Type B pancreatic cell (in vitro differentiated cells): ENCODE results near the gene SLC10A1. TPM values are rescaled to one million over a fixed set of nuclear protein-coding genes. Genes with fewer than 3 reads are reported as not detected.

Source experiments
- DNase-seq: peaks from one replicate; pipeline ENCODE4 v3.0.0; 2021; ENCODE audit warnings: mixed read lengths; ENCODE audit not compliant: unreplicated experiment; ENCODE audit errors: extremely low spot score
- H3K27ac Mint-ChIP-seq: 2 replicates; pipeline ENCODE4 v1.8.0; 2021; ENCODE audit warnings: mild to moderate bottlenecking, mixed read lengths
- H3K27me3 Mint-ChIP-seq: 2 replicates; pipeline ENCODE4 v1.8.0; 2021; ENCODE audit warnings: mixed read lengths
- H3K36me3 Mint-ChIP-seq: 2 replicates; pipeline ENCODE4 v1.8.0; 2021; ENCODE audit warnings: mixed read lengths
- H3K4me1 Mint-ChIP-seq: one replicate; pipeline ENCODE4 v1.8.0; 2021; ENCODE audit warnings: mixed read lengths; ENCODE audit not compliant: unreplicated experiment
- H3K4me3 Mint-ChIP-seq: 2 replicates; pipeline ENCODE4 v1.8.0; 2021; ENCODE audit warnings: mild to moderate bottlenecking, mixed read lengths
- H3K9me3 Mint-ChIP-seq: 2 replicates; pipeline ENCODE4 v1.8.0; 2021; ENCODE audit warnings: mixed read lengths
- CTCF ChIP-seq: fragments of 200-600 bp; sonication (generic); conservative IDR thresholded peaks from 2 replicates; pipeline ENCODE4 v1.5.0; 2021; ENCODE audit warnings: antibody characterized with exemption, mild to moderate bottlenecking
- total RNA-seq: library from RNA; stranded (reverse); gene quantifications from 2 replicates; pipeline ENCODE4 v1.2.1, GENCODE V29; 2021; ENCODE audit warnings: low replicate concordance

SLC10A1 gene
- total RNA-seq, 1 donor from 2014 or later = not detected

- DNase-seq = peak; percentile 10
- Mint-ChIP-seq H3K27me3 (no peaks in the 10 kb centered on the region), H3K27ac (peak overlapping the region; percentile 55), H3K36me3 (peaks cover 70% of the 10 kb centered on the region), H3K4me1 (peaks cover 3% of the 10 kb centered on the region), H3K9me3 (no peaks in the 10 kb centered on the region), H3K4me3 (no peak overlapping the region)
- no peak for TF ChIP-seq CTCF
Measured at GRCh38 chr14:69773571-69774276, 23.3 kb downstream of the SLC10A1 start.

- peaks cover 2% of the 10 kb centered on the region for H3K27me3 Mint-ChIP-seq
- peaks cover 84% of the 10 kb centered on the region for H3K36me3 Mint-ChIP-seq
- TF ChIP-seq CTCF = no peak
- peaks cover 14% of the 10 kb centered on the region for H3K4me1 Mint-ChIP-seq
- no peak for DNase-seq
- H3K4me3 Mint-ChIP-seq = peak overlapping the region; percentile 14
- H3K9me3 Mint-ChIP-seq = no peaks in the 10 kb centered on the region
- H3K27ac Mint-ChIP-seq = peak overlapping the region; percentile 72
Measured at GRCh38 chr14:69772082-69773017, 24.7 kb downstream of the SLC10A1 start.

GRCh38 chr14:69771136-69771535, 25.9 kb downstream of the SLC10A1 start:
- Mint-ChIP-seq H3K27me3 (peaks cover 3% of the 10 kb centered on the region), H3K9me3 (no peaks in the 10 kb centered on the region), H3K36me3 (peaks cover 74% of the 10 kb centered on the region), H3K4me3 (no peak overlapping the region), H3K27ac (peak overlapping the region; percentile 47), H3K4me1 (peaks cover 20% of the 10 kb centered on the region)
- TF ChIP-seq CTCF = no peak
- no peak for DNase-seq

GRCh38 chr14:69770559-69770958, 26.5 kb downstream of the SLC10A1 start:
- H3K27ac Mint-ChIP-seq = peak overlapping the region; percentile 47

GRCh38 chr14:69769623-69770022, 27.4 kb downstream of the SLC10A1 start:
- H3K36me3 Mint-ChIP-seq = peaks cover 63% of the 10 kb centered on the region
- H3K27ac Mint-ChIP-seq = peak overlapping the region; percentile 47
- H3K4me1 Mint-ChIP-seq = peaks cover 24% of the 10 kb centered on the region
- no peak for TF ChIP-seq CTCF
- peak overlapping the region; percentile 75 for H3K4me3 Mint-ChIP-seq
- no peaks in the 10 kb centered on the region for H3K9me3 Mint-ChIP-seq
- no peak for DNase-seq
- peaks cover 3% of the 10 kb centered on the region for H3K27me3 Mint-ChIP-seq

More at GRCh38 chr14:69770559-69770958, 26.5 kb downstream of the SLC10A1 start:
- H3K4me1 Mint-ChIP-seq = peaks cover 23% of the 10 kb centered on the region
- DNase-seq = no peak
- no peaks in the 10 kb centered on the region for H3K9me3 Mint-ChIP-seq
- TF ChIP-seq CTCF = no peak
- peaks cover 69% of the 10 kb centered on the region for H3K36me3 Mint-ChIP-seq
- H3K4me3 Mint-ChIP-seq = peak overlapping the region; percentile 75
- peaks cover 3% of the 10 kb centered on the region for H3K27me3 Mint-ChIP-seq
